ENCODE results near the gene NCOA4.
"Not testable (repeated sequence)": the region's sequence is repeated elsewhere in the genome, so short reads cannot be mapped to it uniquely, and the experiment has no call there.

Gene NCOA4

DNA sequence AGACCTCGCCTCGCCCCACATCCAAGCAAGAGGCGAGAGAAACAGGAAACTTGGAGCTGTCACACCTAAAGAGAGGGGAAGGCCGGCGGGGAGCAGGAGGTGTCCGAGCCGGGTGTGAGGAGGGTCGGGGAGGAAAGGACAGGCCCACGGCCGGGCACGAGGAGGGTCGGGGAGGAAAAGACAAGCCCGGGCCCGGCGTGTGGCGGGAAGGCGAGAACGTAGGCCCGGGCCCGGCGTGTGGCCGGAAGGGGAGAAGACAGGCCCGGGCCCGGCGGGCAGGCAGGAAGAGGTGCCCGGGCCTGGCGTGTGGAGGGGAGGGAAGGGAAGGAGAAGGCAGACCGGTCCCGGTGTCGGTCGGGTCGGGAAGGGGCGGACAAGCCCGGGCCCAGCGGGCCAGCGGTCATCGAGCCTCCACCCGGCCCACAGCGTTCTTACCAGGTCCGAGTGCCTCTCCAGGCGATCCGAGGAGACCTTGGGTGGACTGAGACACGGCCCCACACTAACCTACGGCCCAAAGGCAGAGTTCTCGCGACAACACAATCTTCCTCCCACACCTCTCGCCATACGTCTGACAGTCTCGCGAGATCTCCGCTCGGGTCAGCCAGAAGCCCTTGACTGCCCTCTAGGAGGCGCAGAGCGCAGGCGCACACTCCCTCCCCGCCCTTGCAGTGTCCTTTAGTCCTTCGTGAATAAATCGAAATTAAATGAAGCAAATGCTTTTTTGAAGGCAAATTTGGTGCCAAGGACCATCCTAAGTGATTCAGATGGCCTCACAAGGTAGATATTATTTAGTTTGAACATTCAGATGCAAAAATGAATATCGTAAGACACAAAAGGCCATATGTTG lies at the start of gene NCOA4:
Gene NCOA4, minus strand, starts transcription at position 533 of the 847 bp plus-strand sequence. CDS start 13,943 bp downstream, outside the sequence.
- DNase-seq = peak; percentile 84 to 88

DNA sequence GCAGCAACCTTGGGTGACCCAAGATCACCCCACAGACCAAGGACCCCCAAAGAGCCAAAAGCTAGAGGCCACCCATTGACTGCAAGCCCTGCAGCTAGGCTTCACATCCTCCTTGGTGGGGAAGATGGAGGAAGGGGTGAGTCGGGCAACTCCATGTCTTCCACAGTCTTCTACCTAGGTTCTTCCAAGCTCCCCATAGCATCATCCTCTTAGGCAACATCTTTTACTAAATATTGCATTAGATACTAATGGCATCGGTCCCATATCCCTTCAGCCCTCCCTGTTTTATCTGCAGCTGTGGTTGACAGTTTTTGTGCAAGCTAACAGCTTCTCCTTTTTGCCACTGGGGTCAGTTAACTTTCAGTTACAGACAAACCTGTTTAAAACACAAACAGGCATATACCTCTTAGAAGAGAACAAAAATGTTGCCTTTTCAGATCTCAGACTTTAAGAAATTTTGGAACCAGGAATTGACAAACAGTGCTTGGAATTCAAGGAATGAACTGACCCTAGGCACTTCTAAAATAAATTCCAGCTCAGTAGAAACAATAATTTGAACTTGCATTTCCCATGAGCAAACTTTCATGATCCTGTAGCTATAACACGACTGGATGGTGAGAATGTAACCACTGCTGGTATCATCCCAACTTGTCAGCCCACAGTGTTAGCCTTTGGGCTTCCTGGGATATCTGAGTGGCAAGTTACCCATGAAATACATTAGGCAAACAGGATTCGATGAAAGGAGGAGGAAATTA lies 49.6 kb upstream of the NCOA4 start:
- no peak for DNase-seq

DNA sequence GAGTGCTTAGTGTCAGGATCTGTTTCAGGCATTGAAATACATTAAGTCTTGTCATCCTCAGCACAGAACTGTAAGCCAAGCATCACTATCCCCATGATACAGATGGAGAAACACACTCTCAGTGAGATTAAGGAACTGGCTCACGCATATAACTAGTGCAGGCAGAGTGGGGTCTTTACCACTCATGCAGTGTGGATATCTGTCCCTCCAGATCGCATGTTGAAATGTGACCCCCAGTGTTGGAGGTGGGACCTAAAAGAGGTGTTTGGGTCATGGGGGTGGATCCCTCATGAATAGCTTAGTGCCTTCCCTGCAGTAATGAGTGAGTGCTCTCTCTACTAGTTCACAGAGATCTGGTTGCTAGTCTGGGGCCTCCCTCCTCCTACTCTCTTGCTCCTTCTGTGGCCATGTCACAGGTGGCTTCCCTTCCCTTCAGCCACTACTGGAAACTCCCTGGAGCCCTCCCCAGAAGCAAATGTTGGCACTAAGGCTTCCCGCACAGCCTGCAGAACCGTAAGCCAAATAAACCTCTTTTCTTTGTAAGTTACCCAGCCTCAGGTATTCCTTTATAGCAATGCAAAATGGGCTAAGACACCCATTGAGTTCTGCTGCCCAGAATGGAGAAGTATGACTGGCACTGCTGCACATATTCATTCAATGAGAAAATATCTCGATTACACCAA lies 47.4 kb upstream of the NCOA4 start:
- no peak for DNase-seq

DNA sequence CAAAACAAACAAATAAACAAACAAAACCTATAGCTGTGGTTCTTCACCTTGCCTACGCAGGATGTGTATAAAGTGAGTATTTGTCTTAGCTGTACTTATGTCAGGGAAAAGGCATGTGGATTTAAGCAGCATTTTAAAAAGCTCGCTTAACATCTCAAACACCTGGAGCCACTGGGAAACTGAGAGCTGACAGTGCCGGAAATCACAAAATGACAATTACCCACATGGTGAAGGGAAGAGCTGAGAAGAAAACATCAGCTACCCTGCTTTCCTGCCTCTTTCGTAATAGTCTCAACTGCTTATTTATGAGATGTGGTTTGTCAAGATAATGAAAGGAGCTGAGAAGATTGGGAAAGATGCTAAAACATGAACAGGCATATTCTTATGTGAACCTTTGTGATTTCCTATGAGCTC lies 46.7 kb upstream of the NCOA4 start:
- no peak for DNase-seq

DNA sequence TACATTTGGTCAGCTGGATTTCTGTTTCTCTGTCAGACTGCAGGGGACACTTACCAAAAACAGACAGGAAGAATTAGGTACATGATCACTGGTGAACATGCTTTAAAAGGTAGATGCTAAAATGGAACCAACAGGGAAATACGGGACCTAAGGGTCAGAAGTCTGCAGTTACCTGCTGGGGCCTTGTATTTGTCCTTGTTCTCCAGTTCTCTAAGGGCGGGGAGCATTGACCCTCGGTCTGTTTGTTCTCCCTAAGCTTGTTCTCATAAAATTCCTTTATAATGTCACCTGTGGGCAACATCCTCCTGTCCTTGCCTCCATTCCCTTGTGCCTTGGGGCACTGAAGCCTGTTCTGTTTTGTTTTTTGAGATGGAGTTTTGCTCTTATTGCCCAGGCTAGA lies 45.4 kb upstream of the NCOA4 start:
- DNase-seq = no peak

DNA sequence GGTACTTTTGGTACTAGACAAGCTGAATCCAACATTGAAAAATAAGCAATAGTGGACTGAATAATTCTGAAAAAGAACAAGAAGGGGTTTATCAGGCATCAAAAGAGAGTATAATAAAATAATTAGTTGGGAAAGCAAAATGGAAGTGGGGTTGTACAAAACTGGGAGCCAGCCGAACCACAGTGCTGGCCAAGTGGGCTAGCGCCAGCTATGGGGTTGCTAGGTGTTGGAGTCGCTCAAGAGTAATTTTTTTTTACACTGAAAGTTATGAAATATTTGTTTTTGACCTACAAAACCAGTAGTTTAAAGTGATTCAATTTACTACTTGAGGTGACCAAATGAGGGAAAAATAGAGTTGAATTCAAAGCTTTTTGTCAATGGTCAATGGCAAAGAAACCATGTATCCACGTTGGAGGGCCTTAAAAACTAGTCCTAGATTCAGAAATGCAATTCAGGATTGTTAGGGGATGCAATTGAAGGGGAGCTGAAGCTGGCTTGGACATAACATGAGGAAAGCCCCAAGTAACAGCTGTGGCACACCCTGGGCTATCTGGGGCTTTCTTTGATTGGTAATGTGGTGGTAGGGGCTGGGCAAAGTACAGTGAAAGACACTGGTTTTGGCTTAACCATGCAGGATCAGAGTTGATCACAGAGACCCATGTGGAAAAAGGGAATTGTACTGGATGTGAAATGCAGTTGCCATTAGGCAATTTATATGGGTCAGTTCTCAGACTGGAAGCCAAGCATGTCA lies 43.9 kb upstream of the NCOA4 start:
- DNase-seq = no peak

DNA sequence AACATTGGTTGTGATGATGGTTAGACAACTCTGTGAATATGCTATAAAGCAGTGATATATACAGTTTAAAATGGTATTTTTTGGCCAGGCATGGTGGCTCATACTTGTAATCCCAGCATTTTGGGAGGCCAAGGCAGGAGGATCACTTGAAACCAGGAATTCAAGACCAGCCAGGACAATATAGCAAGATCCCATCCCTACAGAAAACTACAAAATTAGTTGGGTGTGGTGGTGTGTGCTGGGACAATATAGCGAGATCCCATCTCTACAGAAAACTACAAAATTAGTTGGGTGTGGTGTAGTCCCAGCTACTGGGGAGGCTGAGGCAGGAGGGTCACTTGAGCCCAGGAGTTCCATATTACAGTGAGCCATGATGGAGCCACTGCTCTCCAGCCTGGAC lies 43.1 kb upstream of the NCOA4 start:
- DNase-seq = no peak

DNA sequence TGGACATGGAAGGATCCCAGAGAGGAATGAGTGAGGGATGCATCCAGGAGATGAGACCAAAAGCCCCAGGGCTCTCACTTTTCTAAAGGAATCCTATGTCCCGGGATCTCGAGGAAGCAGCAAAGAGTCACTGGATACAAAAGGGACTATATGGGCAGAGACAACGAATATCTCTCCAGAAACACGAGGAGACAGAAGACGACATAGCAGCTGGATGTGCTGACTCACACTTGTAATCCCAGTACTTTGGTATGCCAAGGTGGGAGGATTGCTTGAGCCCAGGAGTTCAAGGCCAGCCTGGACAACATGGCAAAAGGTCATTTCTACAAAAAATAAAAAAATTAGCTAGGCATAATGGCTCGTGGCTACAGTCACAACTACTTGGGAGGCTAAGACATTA lies 40.3 kb upstream of the NCOA4 start:
- no peak for DNase-seq

DNA sequence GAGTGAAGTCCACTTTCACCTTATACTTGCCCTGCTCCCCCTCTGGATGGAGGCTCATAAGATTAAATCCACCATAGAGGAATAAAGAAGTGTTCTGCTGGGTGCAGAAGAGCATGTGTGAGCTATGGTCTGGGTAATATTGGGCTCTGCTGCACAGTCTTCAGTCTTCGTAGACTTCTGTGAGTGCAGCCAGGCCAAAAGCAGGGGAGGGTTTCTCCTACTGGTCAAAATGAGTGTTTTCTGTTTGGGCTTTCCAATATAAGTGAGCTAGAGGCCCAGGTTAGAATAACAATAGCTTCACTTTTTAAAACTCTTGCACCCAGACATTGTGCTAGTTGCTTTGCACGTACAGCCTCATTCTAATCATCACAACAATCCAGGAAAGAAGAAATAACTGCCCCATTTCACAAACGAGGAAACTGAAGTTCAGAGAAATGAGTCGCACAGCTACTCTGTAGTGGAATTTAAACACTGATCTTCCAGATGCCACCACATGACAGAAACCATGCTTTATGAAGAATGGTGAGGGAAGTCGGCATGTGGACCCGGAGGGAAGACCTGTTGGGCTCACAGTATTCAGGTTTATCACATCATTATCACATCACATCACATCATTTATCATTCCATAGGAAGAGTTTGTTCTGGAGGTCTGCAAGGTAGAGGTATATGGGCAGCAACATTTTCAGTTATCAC lies 39.5 kb upstream of the NCOA4 start:
- DNase-seq = no peak

DNA sequence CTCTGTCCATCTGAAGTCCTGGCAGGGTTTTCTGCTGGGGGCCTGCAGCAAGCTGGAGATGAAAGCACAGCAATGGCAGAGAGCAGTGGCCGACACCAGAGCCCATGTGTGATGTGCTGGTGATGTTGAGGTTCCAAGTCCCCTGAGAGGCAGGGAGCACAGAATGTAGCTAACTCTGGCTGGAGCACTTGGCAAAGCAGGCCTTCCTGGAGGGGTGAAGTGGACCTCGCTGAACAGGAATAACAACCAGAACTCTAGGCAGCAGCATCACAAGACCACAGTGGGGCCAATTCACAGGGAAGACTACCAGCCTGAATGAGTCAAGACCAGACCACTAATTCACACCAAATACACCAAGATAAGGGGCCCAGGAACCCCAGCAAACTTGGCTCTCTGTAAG lies 38.5 kb upstream of the NCOA4 start:
- no peak for DNase-seq

DNA sequence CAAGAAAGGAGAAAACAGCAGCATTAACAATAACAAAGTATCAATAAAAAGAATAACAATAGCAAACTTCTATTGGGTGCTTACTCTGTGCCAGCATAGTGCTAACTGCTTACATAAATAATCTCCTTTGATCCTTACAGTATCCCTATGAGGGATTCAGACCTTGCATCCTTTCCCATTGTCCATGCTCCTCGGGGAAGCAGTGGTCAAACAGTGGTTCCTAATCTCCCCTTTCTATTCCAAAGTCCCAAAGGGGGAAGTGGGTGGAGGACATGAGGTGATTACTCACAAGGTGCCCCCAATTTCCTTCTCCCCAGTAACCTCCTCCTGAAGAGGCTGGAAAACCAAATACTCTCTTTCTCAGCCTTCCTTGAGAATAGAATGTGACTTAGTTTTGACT lies 37.7 kb upstream of the NCOA4 start:
- DNase-seq = no peak

DNA sequence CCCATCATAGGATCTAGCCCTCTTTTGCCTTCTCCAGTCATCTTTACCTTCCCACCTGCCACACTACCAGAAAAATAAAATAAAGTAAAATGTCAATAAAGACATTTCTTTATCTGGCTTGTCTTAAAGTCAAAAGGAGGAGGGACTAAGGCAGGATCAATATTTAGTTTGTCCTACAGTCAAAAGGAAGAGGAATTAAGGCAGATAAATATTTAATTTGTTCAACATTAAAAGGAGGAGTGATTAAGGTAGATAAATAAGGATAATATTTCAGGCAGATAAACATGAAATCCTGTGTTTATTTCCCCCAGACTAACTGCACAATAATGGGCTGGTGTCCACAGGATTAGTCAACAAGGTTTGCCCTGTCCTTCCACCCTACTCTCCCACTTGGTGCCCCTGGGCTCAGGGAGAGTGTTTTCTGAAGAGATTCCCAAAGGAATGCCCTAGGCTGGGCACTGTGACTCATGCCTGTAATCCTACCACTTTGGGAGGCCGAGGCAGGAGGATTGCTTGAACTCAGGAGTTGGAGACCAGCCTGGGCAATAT lies 33.9 kb upstream of the NCOA4 start:
- no peak for DNase-seq

DNA sequence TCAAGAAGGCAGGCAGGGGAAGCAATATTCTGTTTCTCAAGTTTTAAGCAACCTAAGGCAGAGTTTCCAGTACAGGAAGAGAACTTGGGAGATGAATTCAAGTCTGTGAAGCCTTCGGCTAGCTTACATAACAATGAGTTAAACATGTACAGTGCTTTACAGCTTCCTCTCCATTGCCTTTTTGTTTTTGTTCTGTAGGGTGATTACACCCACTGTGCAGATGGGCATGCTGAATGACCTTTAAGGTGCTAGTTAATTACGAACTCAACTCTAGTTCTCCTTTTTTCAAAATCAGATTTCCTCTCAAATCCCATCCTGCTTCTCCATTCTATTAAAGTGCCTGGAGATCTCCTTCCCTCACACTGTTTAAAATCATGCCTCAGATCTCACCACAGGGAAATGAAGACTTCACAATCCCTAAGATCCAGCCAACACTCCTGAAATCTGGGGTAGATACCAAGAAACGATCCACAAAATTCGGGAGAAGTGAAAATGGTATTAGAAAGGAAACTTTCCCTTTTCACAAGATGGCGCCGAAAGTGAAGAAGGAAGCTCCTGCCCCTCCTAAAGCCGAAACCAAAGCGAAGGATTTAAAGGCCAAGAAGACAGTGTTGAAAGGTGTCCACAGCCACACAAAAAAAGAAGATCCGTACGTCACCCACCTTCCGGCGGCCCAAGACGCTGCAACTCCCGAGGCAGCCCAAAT lies 32.5 kb upstream of the NCOA4 start:
- no peak for DNase-seq

DNA sequence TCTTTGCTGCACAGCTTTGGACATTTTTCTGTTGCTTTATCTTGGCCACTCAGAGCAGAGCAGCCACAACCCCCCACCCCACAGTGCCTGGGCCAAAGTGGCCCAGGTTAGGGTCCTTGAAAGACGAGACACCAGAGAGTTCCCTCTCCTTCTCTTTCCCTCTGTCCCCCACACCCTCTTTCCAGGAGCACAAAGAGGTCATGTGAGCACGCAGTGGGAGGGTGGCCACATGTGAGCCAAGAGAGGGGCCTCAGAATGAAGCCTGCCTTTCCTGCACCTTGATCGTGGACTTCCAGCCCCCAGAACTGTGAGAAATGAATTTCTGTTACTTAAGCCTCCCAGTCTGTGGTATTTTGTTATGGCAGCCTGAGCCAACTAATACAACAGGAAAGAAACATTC lies 30.3 kb upstream of the NCOA4 start:
- no peak for DNase-seq

DNA sequence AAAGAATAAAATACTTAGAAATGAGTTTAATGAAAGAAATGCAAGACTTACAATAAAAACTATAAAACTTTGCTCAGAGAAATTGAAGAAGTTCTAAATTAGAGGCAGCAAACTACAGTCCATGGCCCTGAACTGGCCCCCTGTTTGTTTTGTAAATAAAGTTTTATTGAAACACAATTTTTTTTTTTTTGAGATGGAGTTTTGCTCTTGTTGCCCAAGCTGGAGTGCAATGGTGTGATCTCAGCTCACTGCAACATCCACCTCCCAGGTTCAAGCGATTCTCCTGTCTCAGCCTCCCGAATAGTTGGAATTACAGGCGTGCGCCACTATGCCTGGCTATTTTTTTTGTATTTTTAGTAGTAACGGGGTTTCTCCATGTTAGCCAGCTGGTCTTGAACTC lies 27.5 kb upstream of the NCOA4 start:
- DNase-seq = not testable (repeated sequence)

DNA sequence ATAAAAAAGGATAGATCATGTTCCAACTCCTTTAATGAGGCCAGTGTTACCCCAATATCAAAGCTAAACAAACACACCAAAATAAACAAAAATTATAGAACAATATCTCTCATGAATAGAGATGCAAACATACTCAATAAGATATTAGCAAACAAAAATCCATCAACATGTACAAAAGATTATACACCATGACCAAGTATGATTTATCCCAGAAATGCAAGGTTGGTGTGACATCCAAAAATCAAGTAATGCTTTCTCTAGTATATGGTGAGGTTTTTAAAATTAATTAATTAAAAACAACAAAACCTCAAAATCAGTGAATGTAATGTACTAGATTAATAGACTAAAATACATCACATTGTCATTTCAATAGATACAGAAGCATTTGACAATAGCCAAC lies 26.6 kb upstream of the NCOA4 start:
- DNase-seq = no peak

DNA sequence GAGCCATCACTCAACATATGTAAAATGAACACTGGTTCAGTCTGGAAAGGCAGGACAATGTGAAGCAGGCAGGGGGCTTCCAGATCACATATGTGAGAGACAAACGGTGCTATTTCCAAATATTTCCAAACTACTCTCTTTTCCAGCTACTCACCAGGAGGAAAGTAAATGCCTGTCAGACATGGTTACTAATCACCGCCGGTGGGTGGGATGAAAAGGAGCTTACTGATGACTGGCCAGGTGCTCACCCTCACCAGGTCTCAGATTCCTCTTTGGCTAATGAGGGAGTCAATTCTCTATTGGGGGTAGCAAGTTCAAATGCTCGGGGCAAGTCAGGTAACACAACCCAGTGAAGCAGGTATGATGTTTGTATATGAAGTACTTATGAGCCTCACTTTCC lies 25.3 kb upstream of the NCOA4 start:
- DNase-seq = no peak

DNA sequence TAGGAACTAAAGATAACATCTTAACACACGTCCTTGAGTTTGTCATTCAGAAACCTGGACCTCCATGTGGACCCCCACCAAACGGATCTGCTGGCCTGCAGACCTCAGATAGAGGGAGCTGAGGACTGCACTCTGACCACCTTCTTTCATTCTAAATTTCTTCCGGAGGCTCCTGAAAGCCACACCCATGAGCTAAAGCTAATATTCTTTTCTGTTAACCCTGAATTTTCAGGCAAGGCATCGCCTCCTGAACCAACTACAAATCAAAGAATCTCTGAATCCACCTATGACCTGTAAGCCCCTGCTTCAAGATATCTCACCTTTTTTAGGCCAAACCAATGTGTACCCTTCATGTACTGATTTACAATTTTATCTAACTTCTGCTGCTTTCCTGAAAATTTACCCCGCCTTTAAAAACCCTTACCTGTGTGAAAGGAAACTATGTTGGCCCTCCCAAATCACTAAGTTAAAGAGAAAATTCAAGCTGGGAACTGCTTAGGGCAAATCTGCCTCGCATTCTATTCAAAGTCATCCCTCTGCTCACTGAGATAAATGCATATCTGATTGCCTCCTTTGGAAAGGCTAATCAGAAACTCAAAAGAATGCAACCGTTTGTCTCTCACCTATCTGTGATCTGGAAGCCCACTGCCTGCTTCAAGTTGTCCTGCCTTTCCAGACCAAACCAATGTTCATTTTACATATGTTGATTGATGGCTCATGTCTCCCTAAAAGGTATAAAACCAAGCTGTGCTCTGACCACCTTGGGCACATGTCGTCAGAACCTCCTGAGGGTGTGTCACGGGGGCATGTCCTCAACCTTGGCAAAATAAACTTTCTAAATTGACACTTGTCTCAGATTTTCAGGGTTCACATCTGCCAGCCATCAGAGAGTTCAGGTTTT lies 23.4 kb upstream of the NCOA4 start:
- DNase-seq = no peak

DNA sequence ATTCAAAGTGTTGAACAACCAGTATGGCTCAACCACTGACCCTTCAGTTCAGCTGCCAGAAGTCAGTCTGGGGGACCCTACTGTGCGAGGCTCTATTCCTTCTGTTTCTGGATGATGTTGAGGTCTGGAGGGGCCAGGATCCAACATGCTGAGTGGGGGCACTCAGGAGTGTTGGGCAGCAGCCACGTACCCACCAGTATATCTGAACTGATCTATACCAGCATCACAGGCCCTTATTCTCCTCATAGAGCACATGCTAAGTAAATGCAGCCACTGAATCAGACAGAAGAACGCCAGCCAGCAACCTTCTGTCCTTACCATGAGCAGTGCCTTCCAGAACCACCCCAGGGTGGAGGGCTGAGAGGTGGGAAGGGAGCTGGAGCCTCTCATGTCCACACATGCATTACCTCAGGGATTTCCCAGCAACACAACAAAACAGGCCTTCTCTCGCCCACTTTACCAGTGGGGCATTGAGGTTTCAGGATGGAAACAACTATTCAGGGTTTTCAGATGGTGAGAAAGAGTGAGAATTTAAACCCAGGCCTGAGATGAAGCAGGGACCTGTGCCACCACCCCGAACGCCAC lies 22.5 kb upstream of the NCOA4 start:
- DNase-seq = no peak
